Left renal pelvis (tissue), 4 donors: ENCODE results near the gene OR52N5. TPM values are rescaled to one million over a fixed set of nuclear protein-coding genes. Genes with fewer than 3 reads are reported as not detected.

Experiments used
- DNase-seq, 4 donors: peaks; one replicate each; pipeline ENCODE4 v3.0.0-alpha.2; 2013; ENCODE audit warnings: low read depth in 4 of 4, low spot score in 3 of 4
- polyA plus RNA-seq, 4 donors: library from polyadenylated mRNA; unstranded; fragments of 120-200 nt; gene quantifications; one replicate each; pipeline ENCODE4 v1.2.1, GENCODE V29; 2013; ENCODE audit not compliant: insufficient read length in 4 of 4

Gene OR52N5
- polyA plus RNA-seq, result not detected

- DNase-seq, result no peak
These were observed at the start of gene OR52N5 for GRCh38 chr11:5783255-5783654. Gene OR52N5 (minus strand): TSS chr11:5783355. CDS start chr11:5778634, 4,721 bp downstream.

- DNase-seq, result no peak
These were observed 48.2 kb upstream of the OR52N5 start for GRCh38 chr11:5831196-5831829.

GRCh38 chr11:5818245-5818886 lies 35.2 kb upstream of the OR52N5 start:
- DNase-seq, result no peak

- no peak for DNase-seq
These were observed 32.4 kb upstream of the OR52N5 start for GRCh38 chr11:5815534-5815933.

- DNase-seq, result no peak
These were observed 27.0 kb upstream of the OR52N5 start for GRCh38 chr11:5809905-5810795.

GRCh38 chr11:5809122-5809519 lies 26.0 kb upstream of the OR52N5 start:
- no peak for DNase-seq

- peak; percentile 43 to 60 (median 48) for DNase-seq
These were observed 25.5 kb upstream of the OR52N5 start, which contains the start of gene OR52N2 for GRCh38 chr11:5808500-5809121. Gene OR52N2 (plus strand): TSS chr11:5808924. CDS start chr11:5820336, 11,412 bp downstream.

- no peak for DNase-seq
These were observed 24.4 kb upstream of the OR52N5 start for GRCh38 chr11:5807580-5807979.

- no peak for DNase-seq
These were observed 20.8 kb upstream of the OR52N5 start for GRCh38 chr11:5803982-5804381.

GRCh38 chr11:5796541-5796940 lies 13.4 kb upstream of the OR52N5 start:
- DNase-seq, result no peak

GRCh38 chr11:5791165-5791564 lies 8.0 kb upstream of the OR52N5 start, which contains the start of gene OR52N1:
Gene OR52N1 (minus strand): TSS chr11:5791265. CDS start chr11:5788816, 2,449 bp downstream.
- no peak for DNase-seq

- no peak for DNase-seq
These were observed 16.1 kb downstream of the OR52N5 start for GRCh38 chr11:5767056-5767455.

- DNase-seq, result no peak
These were observed 29.2 kb downstream of the OR52N5 start, which contains the start of gene OR52N4 for GRCh38 chr11:5753943-5754342. Gene OR52N4 (plus strand): TSS chr11:5754243. CDS start chr11:5754741, 498 bp downstream.

GRCh38 chr11:5749836-5750235 lies 33.3 kb downstream of the OR52N5 start:
- DNase-seq, result no peak

GRCh38 chr11:5746614-5747013 lies 36.5 kb downstream of the OR52N5 start:
- no peak for DNase-seq

GRCh38 chr11:5738431-5738830 lies 44.7 kb downstream of the OR52N5 start:
- DNase-seq, result no peak

GRCh38 chr11:5737670-5738392 lies 45.3 kb downstream of the OR52N5 start:
- DNase-seq, result no peak

GRCh38 chr11:5737091-5737490 lies 46.1 kb downstream of the OR52N5 start:
- no peak for DNase-seq

GRCh38 chr11:5736396-5736795 lies 46.8 kb downstream of the OR52N5 start, which contains the start of gene OR56B1:
Gene OR56B1 (plus strand): TSS chr11:5736448. CDS start chr11:5736517, 69 bp downstream.
- DNase-seq, result no peak

- no peak for DNase-seq
These were observed 55.5 kb downstream of the OR52N5 start for GRCh38 chr11:5727691-5728090.
